Ureter (tissue), 1 donor: Measurements from ENCODE around the gene TSC22D1. TPM values are rescaled to one million over a fixed set of nuclear protein-coding genes. Genes with fewer than 3 reads are reported as not detected.
"Not testable (repeated sequence)": the region's sequence is repeated elsewhere in the genome, so short reads cannot be mapped to it uniquely, and the experiment has no call there.

Source experiments
- DNase-seq: peaks from one replicate; pipeline ENCODE4 v3.0.0-alpha.2; 2020; ENCODE audit warnings: low spot score
- total RNA-seq: library from RNA; stranded (reverse); gene quantifications from one replicate; pipeline ENCODE4 v1.2.4, GENCODE V29; 2023
- donor health status: DM: yes; HTN: yes; CAD: no.

The TSC22D1 gene
- total RNA-seq, 1 donor from 2014 or later, result 162 TPM

GRCh38 chr13:44573071-44573470 lies 3.1 kb downstream of the TSC22D1 start:
- DNase-seq, result no peak

GRCh38 chr13:44566601-44567000 lies 9.5 kb downstream of the TSC22D1 start:
- DNase-seq, result no peak

- no peak for DNase-seq
These were observed 10.2 kb downstream of the TSC22D1 start for GRCh38 chr13:44565881-44566280.

- no peak for DNase-seq
These were observed 11.2 kb downstream of the TSC22D1 start for GRCh38 chr13:44564936-44565335.

GRCh38 chr13:44562853-44563252 lies 13.3 kb downstream of the TSC22D1 start:
- DNase-seq, result not testable (repeated sequence)

- no peak for DNase-seq
These were observed 14.8 kb downstream of the TSC22D1 start for GRCh38 chr13:44561351-44561750.

GRCh38 chr13:44557986-44558385 lies 18.1 kb downstream of the TSC22D1 start:
- DNase-seq, result no peak

- DNase-seq, result no peak
These were observed 20.9 kb downstream of the TSC22D1 start for GRCh38 chr13:44555207-44555606.

- no peak for DNase-seq
These were observed 26.7 kb downstream of the TSC22D1 start for GRCh38 chr13:44549476-44549875.

GRCh38 chr13:44546164-44546563 lies 30.0 kb downstream of the TSC22D1 start:
- no peak for DNase-seq

- DNase-seq, result no peak
These were observed 32.8 kb downstream of the TSC22D1 start for GRCh38 chr13:44543369-44543768.

- DNase-seq, result no peak
These were observed 33.8 kb downstream of the TSC22D1 start for GRCh38 chr13:44542361-44542760.

GRCh38 chr13:44541601-44542000 lies 34.5 kb downstream of the TSC22D1 start:
- no peak for DNase-seq

GRCh38 chr13:44540761-44541434 lies 35.2 kb downstream of the TSC22D1 start:
- no peak for DNase-seq

GRCh38 chr13:44537248-44537647 lies 38.9 kb downstream of the TSC22D1 start:
- no peak for DNase-seq

- no peak for DNase-seq
These were observed 52.7 kb downstream of the TSC22D1 start for GRCh38 chr13:44523146-44524015.

- DNase-seq, result no peak
These were observed 56.5 kb downstream of the TSC22D1 start for GRCh38 chr13:44519642-44520041.

GRCh38 chr13:44516771-44517170 lies 59.4 kb downstream of the TSC22D1 start:
- no peak for DNase-seq

GRCh38 chr13:44514278-44514677 lies 61.9 kb downstream of the TSC22D1 start:
- DNase-seq, result no peak

- DNase-seq, result not testable (repeated sequence)
These were observed 66.3 kb downstream of the TSC22D1 start for GRCh38 chr13:44509853-44510252.

GRCh38 chr13:44508562-44509077 lies 67.5 kb downstream of the TSC22D1 start:
- DNase-seq, result no peak

GRCh38 chr13:44507639-44508038 lies 68.5 kb downstream of the TSC22D1 start:
- no peak for DNase-seq

- no peak for DNase-seq
These were observed 69.4 kb downstream of the TSC22D1 start for GRCh38 chr13:44506719-44507118.
